ENCODE data around the gene DIDO1. TPM values are rescaled to one million over a fixed set of nuclear protein-coding genes. Genes with fewer than 3 reads are reported as not detected.

Gene DIDO1
- total RNA-seq, 4 donors from 2014 or later, result 64.5 to 89.7 (median 78.9) TPM

DNA sequence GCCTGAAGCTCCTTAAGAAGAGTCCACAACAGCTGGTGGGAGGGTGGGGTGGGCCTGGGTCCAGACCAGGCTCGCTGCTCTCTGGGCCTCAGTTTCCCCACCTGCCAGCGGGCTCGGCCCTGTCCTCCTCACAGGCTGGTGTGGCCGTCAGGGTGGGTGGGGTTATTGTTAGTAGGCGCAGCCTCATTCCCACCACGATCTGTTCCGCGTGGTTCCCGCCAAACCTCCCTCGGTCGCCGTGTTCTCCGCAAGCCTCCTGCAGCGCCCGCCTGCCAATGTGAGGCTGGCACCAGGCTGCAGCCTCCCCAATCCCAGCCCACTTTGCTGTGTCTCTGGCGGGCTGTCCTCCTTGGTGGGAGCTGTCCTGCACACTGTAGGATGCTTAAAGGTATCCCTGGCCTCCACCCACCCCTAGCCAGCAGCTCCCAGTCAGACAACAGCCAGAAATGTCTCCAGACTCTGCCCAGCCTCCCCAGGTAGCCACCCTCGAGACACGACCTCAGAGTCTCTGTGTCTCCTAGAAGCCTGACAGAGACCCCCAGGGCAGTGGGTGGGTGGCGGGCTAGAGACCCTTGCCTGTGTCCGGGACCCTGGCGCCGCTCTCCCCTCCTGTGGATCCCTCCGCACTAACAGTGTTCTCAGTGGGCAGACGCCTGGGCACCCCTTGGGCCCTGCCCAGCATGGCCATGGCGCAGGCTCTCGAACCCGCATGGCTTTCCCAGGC lies 41.5 kb upstream of the DIDO1 start:
- peaks cover 0 to 35% of the 10 kb centered on the region in 2 donors for H3K27me3 ChIP-seq
- H3K27ac ChIP-seq, result no peak overlapping the region
- no peak overlapping the region for H3K4me3 ChIP-seq
- TF ChIP-seq EP300 (IDR thresholded peaks at IDR 0.05), result no peak
- TF ChIP-seq POLR2A (IDR thresholded peaks at IDR 0.05), result no peak
- TF ChIP-seq, protein P1, sequence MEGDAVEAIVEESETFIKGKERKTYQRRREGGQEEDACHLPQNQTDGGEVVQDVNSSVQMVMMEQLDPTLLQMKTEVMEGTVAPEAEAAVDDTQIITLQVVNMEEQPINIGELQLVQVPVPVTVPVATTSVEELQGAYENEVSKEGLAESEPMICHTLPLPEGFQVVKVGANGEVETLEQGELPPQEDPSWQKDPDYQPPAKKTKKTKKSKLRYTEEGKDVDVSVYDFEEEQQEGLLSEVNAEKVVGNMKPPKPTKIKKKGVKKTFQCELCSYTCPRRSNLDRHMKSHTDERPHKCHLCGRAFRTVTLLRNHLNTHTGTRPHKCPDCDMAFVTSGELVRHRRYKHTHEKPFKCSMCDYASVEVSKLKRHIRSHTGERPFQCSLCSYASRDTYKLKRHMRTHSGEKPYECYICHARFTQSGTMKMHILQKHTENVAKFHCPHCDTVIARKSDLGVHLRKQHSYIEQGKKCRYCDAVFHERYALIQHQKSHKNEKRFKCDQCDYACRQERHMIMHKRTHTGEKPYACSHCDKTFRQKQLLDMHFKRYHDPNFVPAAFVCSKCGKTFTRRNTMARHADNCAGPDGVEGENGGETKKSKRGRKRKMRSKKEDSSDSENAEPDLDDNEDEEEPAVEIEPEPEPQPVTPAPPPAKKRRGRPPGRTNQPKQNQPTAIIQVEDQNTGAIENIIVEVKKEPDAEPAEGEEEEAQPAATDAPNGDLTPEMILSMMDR (IDR thresholded peaks at IDR 0.05), result no peak
- H3K4me1 ChIP-seq, result peaks cover 0 to 7% (median 4%) of the 10 kb centered on the region in 4 donors
- H3K36me3 ChIP-seq, result peaks cover 0 to 28% (median 0%) of the 10 kb centered on the region in 3 donors
- no peak for DNase-seq (ENCODE audit: low spot score in 2 of 2)
- 90 to 93% methylated on average over 25 to 27 of the region's 27 CpGs for WGBS, 2 donors
- H3K9me3 ChIP-seq, result no peaks in the 10 kb centered on the region

DNA sequence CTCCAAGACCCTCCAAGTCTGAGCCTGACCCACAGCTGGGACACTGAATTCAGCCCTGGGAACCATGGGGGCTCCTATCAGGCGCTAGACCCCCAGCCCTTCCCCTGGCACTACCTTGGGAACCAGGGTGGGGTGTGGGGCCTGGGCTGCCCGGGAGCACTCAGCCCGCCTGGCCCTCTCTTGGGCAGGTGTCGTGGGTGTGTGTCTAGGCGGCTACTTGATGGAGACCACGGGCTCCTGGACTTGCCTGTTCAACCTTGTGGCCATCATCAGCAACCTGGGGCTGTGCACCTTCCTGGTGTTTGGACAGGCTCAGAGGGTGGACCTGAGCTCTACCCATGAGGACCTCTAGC lies 40.8 kb upstream of the DIDO1 start:
- TF ChIP-seq, protein P1 (IDR thresholded peaks at IDR 0.05), result no peak
- TF ChIP-seq EP300 (IDR thresholded peaks at IDR 0.05) (no peak), POLR2A (IDR thresholded peaks at IDR 0.05) (no peak)
- no peak overlapping the region for H3K27ac ChIP-seq
- peaks cover 0 to 33% (median 0%) of the 10 kb centered on the region in 3 donors for H3K36me3 ChIP-seq
- WGBS, 2 donors, result 86 to 92% methylated on average over 4 of the region's 6 CpGs
- no peak for DNase-seq (ENCODE audit: low spot score in 2 of 2)
- H3K27me3 ChIP-seq, result peaks cover 0 to 28% of the 10 kb centered on the region in 2 donors
- H3K9me3 ChIP-seq, result no peaks in the 10 kb centered on the region
- H3K4me1 ChIP-seq, result peaks cover 0 to under 1% (median 0%) of the 10 kb centered on the region in 4 donors
- no peak overlapping the region for H3K4me3 ChIP-seq

DNA sequence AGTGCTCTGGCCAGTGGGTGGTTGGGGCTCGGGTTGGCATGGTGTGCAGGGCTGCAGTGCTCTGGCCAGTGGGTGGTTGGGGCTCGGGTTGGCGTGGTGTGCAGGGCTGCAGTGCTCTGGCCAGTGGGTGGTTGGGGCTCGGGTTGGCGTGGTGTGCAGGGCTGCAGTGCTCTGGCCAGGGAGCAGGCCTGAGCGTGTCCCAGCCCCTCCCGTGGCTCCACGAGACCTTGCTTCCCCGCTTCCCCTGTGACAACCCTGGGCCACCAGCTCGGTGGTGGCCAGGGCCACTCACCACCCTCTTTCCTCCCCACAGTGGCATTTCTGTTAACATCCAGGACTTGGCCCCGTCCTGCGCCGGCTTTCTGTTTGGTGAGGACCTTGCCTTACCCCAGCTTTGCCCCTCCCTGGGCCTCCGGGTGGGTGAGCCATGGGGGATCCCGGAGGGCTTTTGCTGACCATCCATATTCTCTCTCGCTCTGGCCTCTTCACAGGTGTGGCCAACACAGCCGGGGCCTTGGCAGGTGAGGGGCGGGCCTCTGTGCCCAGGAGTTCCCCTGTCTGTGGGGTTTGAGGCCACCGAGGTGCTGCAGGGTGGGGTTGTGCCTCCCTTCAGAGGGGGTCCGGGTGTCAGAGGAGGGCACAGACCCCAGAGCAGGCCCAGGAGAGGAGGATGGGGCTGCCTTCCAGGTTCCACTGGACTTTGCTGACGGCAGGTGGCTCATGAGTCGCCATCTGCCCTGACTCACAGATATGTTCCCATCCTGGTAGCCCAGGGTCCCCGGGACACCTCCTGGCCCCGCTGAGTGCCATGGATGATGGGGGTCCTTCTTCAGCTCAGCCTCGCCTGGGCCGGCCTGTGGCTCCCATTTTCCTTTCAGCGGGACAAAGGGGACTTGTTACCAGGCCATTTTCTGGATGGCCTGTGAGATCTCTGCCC lies 40.2 kb upstream of the DIDO1 start:
- H3K27me3 ChIP-seq, result peaks cover 0 to 22% of the 10 kb centered on the region in 2 donors
- 92 to 94% methylated on average over 16 to 22 of the region's 27 CpGs for WGBS, 2 donors
- peaks cover 0 to 37% (median 0%) of the 10 kb centered on the region in 3 donors for H3K36me3 ChIP-seq
- H3K4me3 ChIP-seq, result no peak overlapping the region
- H3K9me3 ChIP-seq, result no peaks in the 10 kb centered on the region
- no peaks in the 10 kb centered on the region for H3K4me1 ChIP-seq
- H3K27ac ChIP-seq, result no peak overlapping the region
- TF ChIP-seq POLR2A (IDR thresholded peaks at IDR 0.05) (no peak), EP300 (IDR thresholded peaks at IDR 0.05) (no peak)
- TF ChIP-seq, protein P1 (IDR thresholded peaks at IDR 0.05), result no peak
- DNase-seq (ENCODE audit: low spot score in 2 of 2), result no peak

DNA sequence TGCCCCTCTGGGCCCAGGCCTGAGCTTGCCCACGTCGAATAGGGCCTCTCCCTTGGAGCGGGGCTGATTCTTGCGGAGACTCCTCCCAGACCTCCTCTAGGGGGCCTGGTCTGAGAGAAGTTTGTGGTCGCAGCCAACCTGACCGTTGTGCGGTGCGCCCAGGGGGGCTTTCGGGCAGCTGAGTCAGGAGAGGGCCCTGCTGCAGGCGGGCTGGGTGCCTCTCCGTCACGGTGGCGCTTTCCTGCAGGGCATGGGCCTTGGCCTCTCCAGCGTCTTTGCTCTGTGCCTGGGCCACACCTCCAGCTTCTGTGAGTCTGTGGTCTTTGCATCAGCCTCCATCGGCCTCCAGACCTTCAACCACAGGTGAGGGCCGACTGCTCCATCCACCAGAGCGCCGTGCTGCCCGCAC lies 39.1 kb upstream of the DIDO1 start:
- Histone ChIP-seq H3K27ac (no peak overlapping the region), H3K4me1 (no peaks in the 10 kb centered on the region), H3K27me3 (peaks cover 0 to 10% of the 10 kb centered on the region in 2 donors), H3K36me3 (peaks cover 0 to 37% (median 0%) of the 10 kb centered on the region in 3 donors), H3K9me3 (no peaks in the 10 kb centered on the region), H3K4me3 (no peak overlapping the region)
- TF ChIP-seq, protein P1 (IDR thresholded peaks at IDR 0.05), result no peak
- no peak for TF ChIP-seq POLR2A (IDR thresholded peaks at IDR 0.05)
- 79 to 81% methylated on average over 10 to 17 of the region's 19 CpGs for WGBS, 2 donors
- DNase-seq (ENCODE audit: low spot score in 2 of 2), result no peak

DNA sequence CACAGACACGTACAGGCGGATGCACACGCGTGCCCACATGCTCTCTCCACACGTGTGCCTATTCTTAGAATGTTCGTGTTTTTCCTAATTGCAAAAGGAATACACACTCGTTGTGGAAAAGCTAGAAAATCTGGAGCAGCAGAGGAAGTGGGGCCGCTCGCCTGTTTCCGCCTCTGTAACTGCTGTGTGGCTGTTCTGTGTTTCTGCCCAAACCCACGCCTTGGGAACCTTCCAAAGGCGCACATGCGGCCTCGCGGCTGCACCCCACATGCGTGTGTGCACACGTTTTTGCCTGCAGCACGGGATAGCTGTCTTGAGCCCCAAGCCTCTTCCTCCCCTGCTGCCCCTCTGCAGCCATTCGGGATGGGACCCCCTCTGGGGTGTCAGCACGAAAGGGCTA lies 38.4 kb upstream of the DIDO1 start:
- no peak overlapping the region for H3K27ac ChIP-seq
- H3K36me3 ChIP-seq, result peaks cover 0 to 37% (median 0%) of the 10 kb centered on the region in 3 donors
- no peaks in the 10 kb centered on the region for H3K9me3 ChIP-seq
- WGBS, 2 donors, result 62 to 66% methylated on average over 20 of the region's 20 CpGs
- H3K4me1 ChIP-seq, result no peaks in the 10 kb centered on the region
- no peak overlapping the region for H3K4me3 ChIP-seq
- peaks cover 0 to 4% of the 10 kb centered on the region in 2 donors for H3K27me3 ChIP-seq
- no peak for DNase-seq (ENCODE audit: low spot score in 2 of 2)
- TF ChIP-seq, protein P1 (IDR thresholded peaks at IDR 0.05), result no peak
- TF ChIP-seq POLR2A (IDR thresholded peaks at IDR 0.05) (no peak), EP300 (IDR thresholded peaks at IDR 0.05) (no peak)
